Caco-2 (cell line): Measurements from ENCODE around the gene CD14. TPM values are rescaled to one million over a fixed set of nuclear protein-coding genes. Genes with fewer than 3 reads are reported as not detected.

Experiments
- BruUV-seq: library from RNA; stranded (reverse); fragments of 400-500 nt; replicated peaks from 2 replicates; lab custom pipeline; 2021; lab: Mats Ljungman, UMichigan
- CTCF ChIA-PET: fragments of 300-600 bp; sonication (Branson Sonifier 250); formaldehyde crosslinking; loops from one replicate; lab custom pipeline; 2022; ENCODE audit warnings: antibody characterized with exemption; lab: Charles Lee
- POLR2A ChIA-PET: fragments of 300-600 bp; sonication (Branson Sonifier 250); formaldehyde crosslinking; loops from one replicate; lab custom pipeline; 2022; ENCODE audit warnings: antibody characterized with exemption; lab: Charles Lee
- DNase-seq, 2 experiments: peaks; one replicate each; pipeline versions ENCODE4 v3.0.0 to v3.0.0-alpha.2; 2020 to 2022
- H3K27me3 ChIP-seq: replicated peaks from 2 replicates; pipeline ENCODE4 v1.6.0; 2011; ENCODE audit warnings: low read length; ENCODE audit not compliant: control insufficient read depth, insufficient read depth
- H3K36me3 ChIP-seq: 2 replicates; pipeline ENCODE4 v1.5.1; 2011; ENCODE audit warnings: low read length; ENCODE audit not compliant: control insufficient read depth, insufficient read depth
- H3K4me1 ChIP-seq: fragments of 250-450 bp; sonication (Bioruptor Pico); 2 replicates; pipeline ENCODE4 v1.5.1; 2020; ENCODE audit warnings: mild to moderate bottlenecking
- H3K4me3 ChIP-seq: 2 replicates; pipeline ENCODE4 v1.5.1; 2011; ENCODE audit warnings: low read depth, mild to moderate bottlenecking, control low read depth, low read length
- H3K9me3 ChIP-seq: fragments of 250-450 bp; sonication (Bioruptor Pico); 2 replicates; pipeline ENCODE4 v1.5.1; 2020; ENCODE audit warnings: mild to moderate bottlenecking, moderate library complexity
- H3K27ac Mint-ChIP-seq: one replicate; pipeline ENCODE4 v1.8.0; 2022; ENCODE audit warnings: mixed read lengths; ENCODE audit not compliant: unreplicated experiment
- H3K27me3 Mint-ChIP-seq: one replicate; pipeline ENCODE4 v1.8.0; 2022; ENCODE audit warnings: mixed read lengths; ENCODE audit not compliant: insufficient read depth, unreplicated experiment
- H3K36me3 Mint-ChIP-seq: one replicate; pipeline ENCODE4 v1.8.0; 2022; ENCODE audit warnings: mild to moderate bottlenecking, mixed read lengths; ENCODE audit not compliant: insufficient read depth, unreplicated experiment
- H3K4me1 Mint-ChIP-seq: one replicate; pipeline ENCODE4 v1.8.0; 2022; ENCODE audit warnings: low read depth, mixed read lengths; ENCODE audit not compliant: unreplicated experiment
- H3K4me3 Mint-ChIP-seq: one replicate; pipeline ENCODE4 v1.8.0; 2022; ENCODE audit warnings: mild to moderate bottlenecking, moderate library complexity, mixed read lengths; ENCODE audit not compliant: unreplicated experiment
- H3K9me3 Mint-ChIP-seq: one replicate; pipeline ENCODE4 v1.8.0; 2022; ENCODE audit warnings: mixed read lengths; ENCODE audit not compliant: unreplicated experiment
- CTCF ChIP-seq, 2 experiments: fragments of 200-600 bp in 1 of 2; IDR thresholded peaks; 1 replicate in 1 of 2; 2 replicates in 1 of 2; pipeline versions ENCODE4 v1.5.1 to v1.8.0; 2011 to 2022; ENCODE audit warnings: antibody characterized with exemption in 1 of 2, control low read depth in 1 of 2, inconsistent platforms in 1 of 2, low read depth in 1 of 2, low read length in 1 of 2, mild to moderate bottlenecking in 1 of 2, moderate library complexity in 1 of 2; ENCODE audit not compliant: insufficient read depth in 1 of 2, severe bottlenecking in 1 of 2, unreplicated experiment in 1 of 2
- intact Hi-C: fragments of 100-400 bp; cut with micrococcal nuclease; formaldehyde crosslinking; loops from one replicate; pipeline ENCODE4 v1.10.0; 2022; ENCODE audit not compliant: unreplicated experiment
- microRNA-seq: library from miRNA; unstranded; fragments of <30 nt; microRNA quantifications from one replicate; pipeline ENCODE4 v1.2.0, GENCODE V29; 2022
- total RNA-seq: library from RNA; stranded (reverse); gene quantifications from 2 replicates; pipeline ENCODE4 v1.2.3, GENCODE V29; 2022

The CD14 gene
- total RNA-seq, 1 experiment from 2014 or later: 13.3 TPM

GRCh38 chr5:140587495-140587894 is 45.5 kb downstream of the CD14 start:
- POLR2A ChIA-PET: interaction anchor here (0.7 kb wide), 1 partner anchor 20 kb away, joined by 4 read pairs; no protein-coding TSS in a partner anchor
- no peaks in the 10 kb centered on the region for H3K4me1 Mint-ChIP-seq
- Histone ChIP-seq H3K4me3 (no peak overlapping the region), H3K27me3 (no peaks in the 10 kb centered on the region), H3K9me3 (no peaks in the 10 kb centered on the region), H3K4me1 (no peaks in the 10 kb centered on the region), H3K36me3 (no peaks in the 10 kb centered on the region)
- no peak overlapping the region for H3K4me3 Mint-ChIP-seq
- H3K36me3 Mint-ChIP-seq: no peaks in the 10 kb centered on the region
- no peak overlapping the region for H3K27ac Mint-ChIP-seq
- H3K27me3 Mint-ChIP-seq: no peaks in the 10 kb centered on the region
- H3K9me3 Mint-ChIP-seq: no peaks in the 10 kb centered on the region
- no peak for DNase-seq
- CTCF ChIA-PET: no interaction called here
- intact Hi-C loops: no loop called here
- no TSS peak for BruUV-seq
- TF ChIP-seq CTCF (IDR thresholded peaks at IDR 0.05; ENCODE audit: insufficient read depth in 1 of 2, low read depth in 1 of 2, low read length in 1 of 2, severe bottlenecking in 1 of 2, unreplicated experiment in 1 of 2): no peak

Small RNA genes lying within 50 kb of the gene (microRNA-seq; reads per million reads assigned to microRNA genes)
- gene MIR3655: not detected

Other genes with a start within 250 kb of the CD14 start
- 130 and 134 TPM in 2 replicates for gene ANKHD1, start 231.3 kb downstream of the CD14 start, total RNA-seq
- gene EIF4EBP3, start 85.5 kb downstream of the CD14 start, total RNA-seq: 7.6 and 8.0 TPM in 2 replicates
- gene SRA1, start 75.7 kb downstream of the CD14 start, total RNA-seq: 44.0 and 50.3 TPM in 2 replicates
- gene APBB3, start 68.6 kb downstream of the CD14 start, total RNA-seq: 23.4 and 25.1 TPM in 2 replicates
- gene SLC35A4, start 68.3 kb downstream of the CD14 start, total RNA-seq: 79.5 and 91.3 TPM in 2 replicates
- 37.8 and 46.4 TPM in 2 replicates for gene TMCO6, start 6.3 kb upstream of the CD14 start, total RNA-seq
- 88.7 and 99.4 TPM in 2 replicates for gene NDUFA2, start 14.5 kb upstream of the CD14 start, total RNA-seq
- gene IK, start 14.7 kb upstream of the CD14 start, total RNA-seq: 111 and 112 TPM in 2 replicates
- 38.8 and 40.2 TPM in 2 replicates for gene WDR55, start 31.7 kb upstream of the CD14 start, total RNA-seq
- gene DND1, start 40.4 kb upstream of the CD14 start, total RNA-seq: 1.8 TPM in 2 replicates
- 82.4 and 83.5 TPM in 2 replicates for gene HARS1, start 58.2 kb upstream of the CD14 start, total RNA-seq
- 36.5 and 38.6 TPM in 2 replicates for gene HARS2, start 58.3 kb upstream of the CD14 start, total RNA-seq
- gene ZMAT2, start 67.3 kb upstream of the CD14 start, total RNA-seq: 73.1 and 76.6 TPM in 2 replicates
- 0.07 TPM in 1 of 2 replicates, not detected in the other for gene PCDHA1, start 153.0 kb upstream of the CD14 start, total RNA-seq
- not detected in 2 replicates for gene PCDHA2, start 161.7 kb upstream of the CD14 start, total RNA-seq
- not detected in 2 replicates for gene PCDHA3, start 167.9 kb upstream of the CD14 start, total RNA-seq
- gene PCDHA4, start 173.9 kb upstream of the CD14 start, total RNA-seq: 0.07 TPM in 1 of 2 replicates, not detected in the other
- not detected in 2 replicates for gene PCDHA5, start 188.4 kb upstream of the CD14 start, total RNA-seq
- 0.09 TPM in 1 of 2 replicates, not detected in the other for gene PCDHA6, start 194.8 kb upstream of the CD14 start, total RNA-seq
- gene PCDHA7, start 201.1 kb upstream of the CD14 start, total RNA-seq: not detected in 2 replicates
- gene PCDHA8, start 208.0 kb upstream of the CD14 start, total RNA-seq: not detected in 2 replicates
- not detected in 2 replicates for gene PCDHA9, start 215.2 kb upstream of the CD14 start, total RNA-seq
- 0.02 and 0.07 TPM in 2 replicates for gene PCDHA10, start 222.7 kb upstream of the CD14 start, total RNA-seq
- gene PCDHA11, start 235.8 kb upstream of the CD14 start, total RNA-seq: not detected in 2 replicates
- gene PCDHA12, start 242.1 kb upstream of the CD14 start, total RNA-seq: not detected in 2 replicates
- not detected in 2 replicates for gene PCDHA13, start 248.9 kb upstream of the CD14 start, total RNA-seq